Endodermal cell (in vitro differentiated cells): Measurements from ENCODE around the gene SHBG. TPM values are rescaled to one million over a fixed set of nuclear protein-coding genes. Genes with fewer than 3 reads are reported as not detected.

ENCODE experiments used
- DNase-seq: peaks from one replicate; pipeline ENCODE4 v3.0.0-alpha.2; 2017
- H3K27ac ChIP-seq: 2 replicates; pipeline ENCODE4 v1.5.1; 2013; ENCODE audit warnings: mild to moderate bottlenecking, low read depth, low read length, moderate library complexity
- H3K27me3 ChIP-seq: 2 replicates; pipeline ENCODE4 v1.6.1; 2013; ENCODE audit warnings: mild to moderate bottlenecking, low read length, moderate library complexity; ENCODE audit not compliant: insufficient read depth, control insufficient read depth, poor library complexity, severe bottlenecking
- H3K36me3 ChIP-seq: 2 replicates; pipeline ENCODE4 v1.7.0; 2013; ENCODE audit warnings: mild to moderate bottlenecking, low read length, moderate library complexity; ENCODE audit not compliant: control insufficient read depth, insufficient read depth
- H3K4me1 ChIP-seq: one replicate; pipeline ENCODE4 v1.7.0; 2013; ENCODE audit warnings: low read length; ENCODE audit not compliant: control insufficient read depth, insufficient read depth
- H3K4me3 ChIP-seq: 2 replicates; pipeline ENCODE4 v1.5.1; 2013; ENCODE audit warnings: mild to moderate bottlenecking, low read length, moderate library complexity
- H3K9ac ChIP-seq: 2 replicates; pipeline ENCODE4 v1.6.1; 2013; ENCODE audit warnings: mild to moderate bottlenecking, low read length, moderate library complexity; ENCODE audit not compliant: poor library complexity, severe bottlenecking; ENCODE audit errors: extremely low read depth
- H3K9me3 ChIP-seq: 2 replicates; pipeline ENCODE4 v1.6.1; 2013; ENCODE audit warnings: mild to moderate bottlenecking, low read length, moderate library complexity; ENCODE audit not compliant: control insufficient read depth
- H3K27ac Mint-ChIP-seq: 2 replicates; pipeline ENCODE4 v1.8.0; 2020; ENCODE audit warnings: mixed read lengths
- H3K27me3 Mint-ChIP-seq: 2 replicates; pipeline ENCODE4 v1.8.0; 2021; ENCODE audit warnings: mild to moderate bottlenecking, mixed read lengths; ENCODE audit not compliant: insufficient read depth
- H3K36me3 Mint-ChIP-seq: 2 replicates; pipeline ENCODE4 v1.8.0; 2020; ENCODE audit warnings: low read depth, mixed read lengths
- H3K4me1 Mint-ChIP-seq: 2 replicates; pipeline ENCODE4 v1.8.0; 2020; ENCODE audit warnings: mixed read lengths
- H3K4me3 Mint-ChIP-seq: 2 replicates; pipeline ENCODE4 v1.8.0; 2020; ENCODE audit warnings: mild to moderate bottlenecking, moderate library complexity, mixed read lengths
- H3K9me3 Mint-ChIP-seq: 2 replicates; pipeline ENCODE4 v1.8.0; 2020; ENCODE audit warnings: mild to moderate bottlenecking, mixed read lengths
- CTCF ChIP-seq: fragments of 200-600 bp; sonication (generic); conservative IDR thresholded peaks from 2 replicates; pipeline ENCODE4 v1.5.0; 2021; ENCODE audit warnings: antibody characterized with exemption, mild to moderate bottlenecking
- WGBS, 2 experiments: methylation state at CpG; one replicate each; pipeline versions ENCODE4 v1.1.5 to v1.1.7; 2013; ENCODE audit warnings: missing lambda C conversion rate in 2 of 2, mixed read lengths in 1 of 2; ENCODE audit not compliant: insufficient coverage in 1 of 2, insufficient read length in 1 of 2; 5-methylcytosine and 5-hydroxymethylcytosine counted together
- total RNA-seq, 2 donors: library from RNA; stranded (reverse); fragmentation: NEBNext Ultra II Directional in 1 of 2; extraction: Animal tissue kit (Norgen Biotek cat#: 25700) in 1 of 2; gene quantifications; 2 replicates in 1 of 2; 3 replicates in 1 of 2; pipeline ENCODE4 v1.2.1, GENCODE V29; 2021

The SHBG gene
- total RNA-seq, 2 donors from 2014 or later: 0.77 to 1.9 TPM

- peak overlapping the region; percentile 97 for H3K9ac ChIP-seq
- peaks cover 4% of the 10 kb centered on the region for H3K4me1 ChIP-seq
- H3K9me3 ChIP-seq: no peaks in the 10 kb centered on the region
- H3K27ac ChIP-seq: no peak overlapping the region
- no peaks in the 10 kb centered on the region for H3K27me3 Mint-ChIP-seq
- TF ChIP-seq CTCF: no peak
- DNase-seq: no peak
- no peaks in the 10 kb centered on the region for H3K27me3 ChIP-seq
- H3K4me1 Mint-ChIP-seq: peaks cover 9% of the 10 kb centered on the region
- peak overlapping the region; percentile 86 for H3K4me3 Mint-ChIP-seq
- H3K4me3 ChIP-seq: peak overlapping the region; percentile 95
- H3K36me3 Mint-ChIP-seq: peaks cover 8% of the 10 kb centered on the region
- 91 to 96% methylated on average over 4 to 7 of the region's 7 CpGs for WGBS, 2 experiments
- H3K27ac Mint-ChIP-seq: peak overlapping the region; percentile 74
- H3K36me3 ChIP-seq: peaks cover 10% of the 10 kb centered on the region
- H3K9me3 Mint-ChIP-seq: no peaks in the 10 kb centered on the region
Observed at GRCh38 chr17:7626307-7626706, 3.6 kb upstream of the SHBG start.

- Mint-ChIP-seq H3K27ac (peak overlapping the region; percentile 96), H3K9me3 (no peaks in the 10 kb centered on the region), H3K36me3 (peaks cover 8% of the 10 kb centered on the region), H3K27me3 (no peaks in the 10 kb centered on the region), H3K4me3 (peak overlapping the region; percentile 86), H3K4me1 (peaks cover 9% of the 10 kb centered on the region)
- H3K27me3 ChIP-seq: no peaks in the 10 kb centered on the region
- H3K9me3 ChIP-seq: no peaks in the 10 kb centered on the region
- H3K9ac ChIP-seq: peak overlapping the region; percentile 97
- no peak for DNase-seq
- peaks cover 10% of the 10 kb centered on the region for H3K36me3 ChIP-seq
- H3K4me1 ChIP-seq: peaks cover 9% of the 10 kb centered on the region
- peak overlapping the region; percentile 96 for H3K27ac ChIP-seq
- 0 to 19% methylated on average over 1 to 6 of the region's 6 CpGs for WGBS, 2 experiments
- H3K4me3 ChIP-seq: peak overlapping the region; percentile 95
- TF ChIP-seq CTCF: no peak
Observed at GRCh38 chr17:7626956-7627249, 3.0 kb upstream of the SHBG start.

DNA sequence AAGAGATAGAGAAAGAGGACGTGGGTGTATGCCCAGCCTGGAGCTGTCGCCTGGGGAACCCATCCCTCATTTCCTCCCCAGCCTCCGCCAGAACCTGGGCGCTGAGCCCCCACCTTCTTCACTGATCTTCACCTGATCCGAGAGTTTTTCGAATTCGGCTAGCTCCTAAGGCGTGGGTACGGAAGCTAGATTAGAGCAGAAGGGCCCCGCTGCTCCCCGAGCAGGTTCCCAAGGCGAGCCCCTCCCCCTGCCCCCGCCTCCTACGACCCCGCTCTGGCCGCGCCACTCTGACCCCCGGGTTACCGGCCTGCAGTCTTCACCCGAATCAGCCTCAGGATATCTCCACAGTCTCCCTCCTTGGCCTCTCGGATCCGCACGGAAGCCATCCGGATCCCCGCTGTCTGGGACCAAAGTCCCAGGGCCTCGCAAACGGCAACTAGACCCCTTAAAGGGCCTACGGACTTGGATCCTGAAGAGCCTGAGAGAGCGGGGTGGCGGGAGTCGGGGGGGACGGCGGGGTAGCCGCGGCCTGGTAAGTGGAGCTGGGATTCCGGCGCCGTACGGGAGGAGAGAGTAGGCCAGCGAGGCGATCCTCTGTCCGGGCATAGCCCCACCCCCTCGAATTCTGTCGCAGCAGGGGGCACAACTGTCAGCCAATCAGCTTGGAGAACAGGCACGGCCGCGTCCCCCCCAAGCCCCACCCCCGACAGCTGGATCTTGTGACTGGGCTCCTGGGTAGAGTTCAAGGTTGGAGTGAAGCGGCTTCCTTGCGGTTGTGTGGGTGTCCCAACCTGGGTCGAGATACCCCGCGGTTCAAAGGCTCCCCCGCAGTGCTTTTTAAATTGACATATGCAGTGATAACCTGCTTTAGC, 2.4 kb upstream of the SHBG start, which contains the start of gene SAT2:
Gene SAT2 (minus strand): TSS at position 572 of the 872 bp plus-strand sequence. CDS start 186 bp downstream, at position 386.
- Mint-ChIP-seq H3K9me3 (no peaks in the 10 kb centered on the region), H3K36me3 (peaks cover 8% of the 10 kb centered on the region), H3K4me3 (peak within 1 kb of the TSS; percentile 86), H3K27me3 (no peaks in the 10 kb centered on the region), H3K4me1 (peaks cover 11% of the 10 kb centered on the region), H3K27ac (peak within 1 kb of the TSS; percentile 96)
- H3K27ac ChIP-seq: peak within 1 kb of the TSS; percentile 96
- peaks cover 9% of the 10 kb centered on the region for H3K4me1 ChIP-seq
- H3K36me3 ChIP-seq: peaks cover 10% of the 10 kb centered on the region
- peak; percentile 100 for DNase-seq
- no peaks in the 10 kb centered on the region for H3K9me3 ChIP-seq
- H3K27me3 ChIP-seq: no peaks in the 10 kb centered on the region
- H3K9ac ChIP-seq: peak within 1 kb of the TSS; percentile 97
- TF ChIP-seq CTCF: no peak
- H3K4me3 ChIP-seq: peak within 1 kb of the TSS; percentile 95
- 0 to 1% methylated on average over 27 to 54 of the region's 54 CpGs for WGBS, 2 experiments
